RWPE2 (cell line): ENCODE measurements around the gene FLNC.

Source experiments
- ATAC-seq: fragments of 200-7000 bp; cut with Tn5 transposase; 3 replicates; pipeline ENCODE4 v1.9.1; 2021; ENCODE audit warnings: low read depth
- DNase-seq: peaks from one replicate; pipeline ENCODE4 v3.0.0-alpha.2; 2020; ENCODE audit warnings: low spot score
- H3K27ac ChIP-seq: fragments of 450-650 bp; 2 replicates; pipeline ENCODE4 v1.5.1; 2017; ENCODE audit warnings: mild to moderate bottlenecking; ENCODE audit not compliant: poor library complexity, severe bottlenecking
- H3K27me3 ChIP-seq: fragments of 250-450 bp; sonication (Bioruptor Pico); 2 replicates; pipeline ENCODE4 v1.5.1; 2021; ENCODE audit warnings: mild to moderate bottlenecking, moderate library complexity; ENCODE audit not compliant: insufficient read depth, poor library complexity, severe bottlenecking
- H3K36me3 ChIP-seq: fragments of 250-450 bp; sonication (Bioruptor Pico); 2 replicates; pipeline ENCODE4 v1.5.1; 2020; ENCODE audit warnings: low read depth, mild to moderate bottlenecking, moderate library complexity
- H3K4me1 ChIP-seq: fragments of 250-450 bp; sonication (Bioruptor Pico); 2 replicates; pipeline ENCODE4 v1.5.1; 2021; ENCODE audit warnings: mild to moderate bottlenecking, moderate library complexity; ENCODE audit not compliant: insufficient read depth, poor library complexity, severe bottlenecking
- H3K4me3 ChIP-seq: fragments of 250-450 bp; sonication (Bioruptor Pico); 2 replicates; pipeline ENCODE4 v1.5.1; 2021; ENCODE audit warnings: mild to moderate bottlenecking, moderate library complexity; ENCODE audit not compliant: severe bottlenecking
- H3K9me3 ChIP-seq: fragments of 250-450 bp; sonication (Bioruptor Pico); 2 replicates; pipeline ENCODE4 v1.5.1; 2021; ENCODE audit warnings: mild to moderate bottlenecking, moderate library complexity; ENCODE audit not compliant: severe bottlenecking
- TF ChIP-seq, protein P1 (sequence below): fragments of 450-650 bp; IDR thresholded peaks from one replicate; pipeline ENCODE4 v1.5.1; 2017; ENCODE audit warnings: mild to moderate bottlenecking, moderate library complexity; ENCODE audit not compliant: poor library complexity, severe bottlenecking

FLNC gene

GRCh38 chr7:128893251-128894100, 63.3 kb downstream of the FLNC start:
- no peak overlapping the region for H3K4me3 ChIP-seq
- no peaks in the 10 kb centered on the region for H3K36me3 ChIP-seq
- peak overlapping the region; percentile 59 for H3K27ac ChIP-seq
- no peaks in the 10 kb centered on the region for H3K9me3 ChIP-seq
- peaks cover 46% of the 10 kb centered on the region for H3K4me1 ChIP-seq
- peak; percentile 93 for ATAC-seq
- TF ChIP-seq, protein P1, sequence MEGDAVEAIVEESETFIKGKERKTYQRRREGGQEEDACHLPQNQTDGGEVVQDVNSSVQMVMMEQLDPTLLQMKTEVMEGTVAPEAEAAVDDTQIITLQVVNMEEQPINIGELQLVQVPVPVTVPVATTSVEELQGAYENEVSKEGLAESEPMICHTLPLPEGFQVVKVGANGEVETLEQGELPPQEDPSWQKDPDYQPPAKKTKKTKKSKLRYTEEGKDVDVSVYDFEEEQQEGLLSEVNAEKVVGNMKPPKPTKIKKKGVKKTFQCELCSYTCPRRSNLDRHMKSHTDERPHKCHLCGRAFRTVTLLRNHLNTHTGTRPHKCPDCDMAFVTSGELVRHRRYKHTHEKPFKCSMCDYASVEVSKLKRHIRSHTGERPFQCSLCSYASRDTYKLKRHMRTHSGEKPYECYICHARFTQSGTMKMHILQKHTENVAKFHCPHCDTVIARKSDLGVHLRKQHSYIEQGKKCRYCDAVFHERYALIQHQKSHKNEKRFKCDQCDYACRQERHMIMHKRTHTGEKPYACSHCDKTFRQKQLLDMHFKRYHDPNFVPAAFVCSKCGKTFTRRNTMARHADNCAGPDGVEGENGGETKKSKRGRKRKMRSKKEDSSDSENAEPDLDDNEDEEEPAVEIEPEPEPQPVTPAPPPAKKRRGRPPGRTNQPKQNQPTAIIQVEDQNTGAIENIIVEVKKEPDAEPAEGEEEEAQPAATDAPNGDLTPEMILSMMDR = no peak
- no peaks in the 10 kb centered on the region for H3K27me3 ChIP-seq
- DNase-seq = peak; percentile 95

DNA sequence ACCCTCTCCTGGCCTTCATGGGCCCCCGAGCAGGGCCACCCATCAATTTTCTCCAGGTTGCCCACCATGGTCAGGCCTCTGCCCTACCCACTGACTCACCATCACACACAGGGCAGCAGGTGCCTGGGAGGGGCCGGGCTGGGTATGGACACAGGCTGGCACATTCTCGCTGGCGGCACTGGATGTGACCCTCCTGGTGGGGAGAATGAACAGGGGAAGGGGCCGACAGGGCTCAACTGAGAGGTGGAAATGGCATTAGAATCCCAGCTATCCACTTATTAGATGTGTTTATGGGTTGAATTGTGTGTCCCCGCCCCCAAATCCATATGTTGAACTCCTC, 63.9 kb downstream of the FLNC start:
- DNase-seq = peak; percentile 36
- ATAC-seq = no peak
- TF ChIP-seq, protein P1 = no peak
- no peak overlapping the region for H3K4me3 ChIP-seq
- no peaks in the 10 kb centered on the region for H3K9me3 ChIP-seq
- peaks cover 42% of the 10 kb centered on the region for H3K4me1 ChIP-seq
- H3K27me3 ChIP-seq = no peaks in the 10 kb centered on the region
- H3K27ac ChIP-seq = peak overlapping the region; percentile 59
- H3K36me3 ChIP-seq = no peaks in the 10 kb centered on the region

GRCh38 chr7:128895320-128895719, 65.1 kb downstream of the FLNC start:
- DNase-seq (peak; percentile 16), ATAC-seq (no peak)
- TF ChIP-seq, protein P1 = no peak
- H3K27me3 ChIP-seq = no peaks in the 10 kb centered on the region
- H3K27ac ChIP-seq = no peak overlapping the region
- H3K4me3 ChIP-seq = no peak overlapping the region
- peaks cover 37% of the 10 kb centered on the region for H3K4me1 ChIP-seq
- no peaks in the 10 kb centered on the region for H3K9me3 ChIP-seq
- H3K36me3 ChIP-seq = no peaks in the 10 kb centered on the region

- TF ChIP-seq, protein P1 = no peak
- Histone ChIP-seq H3K27ac (no peak overlapping the region), H3K36me3 (no peaks in the 10 kb centered on the region), H3K4me1 (peaks cover 21% of the 10 kb centered on the region), H3K27me3 (no peaks in the 10 kb centered on the region), H3K9me3 (no peaks in the 10 kb centered on the region), H3K4me3 (no peak overlapping the region)
- ATAC-seq (no peak), DNase-seq (no peak)
These were observed 69.2 kb downstream of the FLNC start for GRCh38 chr7:128899392-128899791.

GRCh38 chr7:128900237-128900636, 70.0 kb downstream of the FLNC start:
- H3K36me3 ChIP-seq = no peaks in the 10 kb centered on the region
- TF ChIP-seq, protein P1 = no peak
- H3K4me3 ChIP-seq = no peak overlapping the region
- no peaks in the 10 kb centered on the region for H3K9me3 ChIP-seq
- H3K27ac ChIP-seq = no peak overlapping the region
- DNase-seq (no peak), ATAC-seq (no peak)
- H3K27me3 ChIP-seq = no peaks in the 10 kb centered on the region
- peaks cover 21% of the 10 kb centered on the region for H3K4me1 ChIP-seq
